Keratinocyte (primary cell): ENCODE data around the gene CD300H.

Experiments used
- EZH2 ChIP-seq: IDR thresholded peaks from one replicate; pipeline ENCODE4 v1.6.1; 2012; ENCODE audit warnings: inconsistent platforms, mild to moderate bottlenecking, low read length, moderate library complexity
- TF ChIP-seq, protein P1 (sequence below), 3 experiments: IDR thresholded peaks in 1 of 3; conservative IDR thresholded peaks in 1 of 3; optimal IDR thresholded peaks in 1 of 3; 2 replicates in 2 of 3; 3 replicates in 1 of 3; pipeline versions ENCODE3 to v1.5.1; 2011; ENCODE audit warnings: low read length in 3 of 3, mild to moderate bottlenecking in 3 of 3, moderate library complexity in 2 of 3, control low read depth in 1 of 3, inconsistent platforms in 1 of 3; ENCODE audit not compliant: insufficient read depth in 2 of 3; ENCODE audit errors: extremely low read depth in 1 of 3

DNA sequence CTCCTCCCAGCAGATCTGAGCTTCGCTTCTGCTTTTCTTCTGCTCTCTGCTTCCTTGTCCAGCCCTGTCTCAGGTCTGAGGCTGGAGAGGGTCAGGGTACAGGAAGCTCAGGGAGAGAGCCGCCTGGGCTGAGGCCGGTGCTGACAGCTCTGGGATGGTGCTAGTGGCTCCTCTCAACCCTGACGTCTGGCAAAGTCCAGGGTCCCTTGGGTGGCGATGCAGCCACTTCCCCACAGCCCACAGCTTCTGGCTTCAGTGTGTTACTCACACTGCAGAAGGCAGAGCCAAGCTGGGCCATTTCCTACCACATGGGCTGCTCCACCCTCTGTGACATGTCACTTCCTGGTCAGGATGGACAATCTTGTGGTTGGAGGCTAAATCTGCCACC is 21.5 kb downstream of the CD300H start, which contains the start of gene CD300C:
- TF ChIP-seq, protein P1, sequence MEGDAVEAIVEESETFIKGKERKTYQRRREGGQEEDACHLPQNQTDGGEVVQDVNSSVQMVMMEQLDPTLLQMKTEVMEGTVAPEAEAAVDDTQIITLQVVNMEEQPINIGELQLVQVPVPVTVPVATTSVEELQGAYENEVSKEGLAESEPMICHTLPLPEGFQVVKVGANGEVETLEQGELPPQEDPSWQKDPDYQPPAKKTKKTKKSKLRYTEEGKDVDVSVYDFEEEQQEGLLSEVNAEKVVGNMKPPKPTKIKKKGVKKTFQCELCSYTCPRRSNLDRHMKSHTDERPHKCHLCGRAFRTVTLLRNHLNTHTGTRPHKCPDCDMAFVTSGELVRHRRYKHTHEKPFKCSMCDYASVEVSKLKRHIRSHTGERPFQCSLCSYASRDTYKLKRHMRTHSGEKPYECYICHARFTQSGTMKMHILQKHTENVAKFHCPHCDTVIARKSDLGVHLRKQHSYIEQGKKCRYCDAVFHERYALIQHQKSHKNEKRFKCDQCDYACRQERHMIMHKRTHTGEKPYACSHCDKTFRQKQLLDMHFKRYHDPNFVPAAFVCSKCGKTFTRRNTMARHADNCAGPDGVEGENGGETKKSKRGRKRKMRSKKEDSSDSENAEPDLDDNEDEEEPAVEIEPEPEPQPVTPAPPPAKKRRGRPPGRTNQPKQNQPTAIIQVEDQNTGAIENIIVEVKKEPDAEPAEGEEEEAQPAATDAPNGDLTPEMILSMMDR (optimal IDR thresholded peaks at IDR 0.05 in 1 of 3, IDR thresholded peaks at IDR 0.05 in 1 of 3, conservative IDR thresholded peaks at IDR 0.05 in 1 of 3; ENCODE audit: extremely low read depth in 1 of 3, insufficient read depth in 2 of 3, low read length in 3 of 3): no peak
- no peak for TF ChIP-seq EZH2
